ENCODE results near the gene B3GAT3.
"Not testable (repeated sequence)": the region's sequence is repeated elsewhere in the genome, so short reads cannot be mapped to it uniquely, and the experiment has no call there.

Gene B3GAT3

GRCh38 chr11:62645946-62646824, 24.4 kb upstream of the B3GAT3 start, which contains the start of gene GANAB:
Gene GANAB, minus strand, starts transcription at chr11:62646613. Its CDS starts 14 bp downstream, at chr11:62646599.
- peak; percentile 99 for DNase-seq (ENCODE audit: low spot score)

- DNase-seq (ENCODE audit: low spot score), result no peak
Observed at GRCh38 chr11:62645671-62645945, 23.8 kb upstream of the B3GAT3 start.

GRCh38 chr11:62644220-62644619, 22.4 kb upstream of the B3GAT3 start:
- DNase-seq (ENCODE audit: low spot score), result no peak

GRCh38 chr11:62632492-62632891, 10.7 kb upstream of the B3GAT3 start:
- no peak for DNase-seq (ENCODE audit: low spot score)

GRCh38 chr11:62627713-62628112, 5.9 kb upstream of the B3GAT3 start:
- DNase-seq (ENCODE audit: low spot score), result no peak

- DNase-seq (ENCODE audit: low spot score), result no peak
Observed at GRCh38 chr11:62622476-62623089, 797 bp upstream of the B3GAT3 start.

GRCh38 chr11:62621027-62621566, 689 bp downstream of the B3GAT3 start:
- DNase-seq (ENCODE audit: low spot score), result no peak

- DNase-seq (ENCODE audit: low spot score), result not testable (repeated sequence)
Observed at GRCh38 chr11:62616957-62617356, 4.8 kb downstream of the B3GAT3 start.

- no peak for DNase-seq (ENCODE audit: low spot score)
Observed at GRCh38 chr11:62615521-62615920, 6.3 kb downstream of the B3GAT3 start.

- DNase-seq (ENCODE audit: low spot score), result no peak
Observed at GRCh38 chr11:62614275-62614674, 7.5 kb downstream of the B3GAT3 start.

GRCh38 chr11:62613291-62613778, 8.5 kb downstream of the B3GAT3 start:
- no peak for DNase-seq (ENCODE audit: low spot score)

GRCh38 chr11:62612366-62613290, 9.2 kb downstream of the B3GAT3 start, which contains the start of the genes EML3 and ROM1:
Gene EML3, minus strand, starts transcription at chr11:62612775. Its CDS starts 318 bp downstream, at chr11:62612457.
Gene ROM1, plus strand, starts transcription at chr11:62613257. Its CDS starts 25 bp downstream, at chr11:62613282.
- peak; percentile 92 for DNase-seq (ENCODE audit: low spot score)

GRCh38 chr11:62611705-62612365, 10.0 kb downstream of the B3GAT3 start:
- peak; percentile 47 for DNase-seq (ENCODE audit: low spot score)

- DNase-seq (ENCODE audit: low spot score), result no peak
Observed at GRCh38 chr11:62610814-62611704, 10.7 kb downstream of the B3GAT3 start.

GRCh38 chr11:62610403-62610802, 11.4 kb downstream of the B3GAT3 start:
- no peak for DNase-seq (ENCODE audit: low spot score)

GRCh38 chr11:62608776-62609175, 13.0 kb downstream of the B3GAT3 start:
- DNase-seq (ENCODE audit: low spot score), result no peak

- no peak for DNase-seq (ENCODE audit: low spot score)
Observed at GRCh38 chr11:62607714-62608113, 14.1 kb downstream of the B3GAT3 start.

- DNase-seq (ENCODE audit: low spot score), result no peak
Observed at GRCh38 chr11:62605902-62606301, 15.9 kb downstream of the B3GAT3 start.

GRCh38 chr11:62605467-62605866, 16.3 kb downstream of the B3GAT3 start:
- no peak for DNase-seq (ENCODE audit: low spot score)

- peak; percentile 46 for DNase-seq (ENCODE audit: low spot score)
Observed at GRCh38 chr11:62604460-62605120, 17.2 kb downstream of the B3GAT3 start.
